Measurements from ENCODE around the gene VPS35L. TPM values are rescaled to one million over a fixed set of nuclear protein-coding genes. Genes with fewer than 3 reads are reported as not detected.

The VPS35L gene
- total RNA-seq, 6 experiments from 2014 or later, result 65.6 to 81.9 (median 76.8) TPM

DNA sequence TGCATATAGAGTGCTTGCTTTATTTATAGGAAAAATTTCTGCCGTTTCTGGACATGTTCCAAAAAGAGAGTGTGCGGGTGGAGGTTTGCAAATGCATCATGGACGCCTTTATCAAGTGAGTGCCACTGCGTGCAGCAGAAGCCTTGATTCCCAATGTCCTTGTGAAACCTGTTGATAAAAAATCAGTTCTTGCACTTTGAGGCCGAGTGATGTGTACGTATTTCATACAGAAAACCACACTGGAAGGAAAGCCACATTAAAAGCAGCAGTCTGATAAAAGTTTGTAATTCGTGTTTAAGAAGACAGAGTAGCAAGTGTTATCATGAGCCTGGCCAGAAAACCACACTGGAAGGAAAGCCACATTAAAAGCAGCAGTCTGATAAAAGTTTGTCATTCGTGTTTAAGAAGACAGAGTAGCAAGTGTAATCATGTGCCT lies 84.5 kb downstream of the VPS35L start:
- Mint-ChIP-seq H3K27me3 (ENCODE audit: insufficient read depth) (no peaks in the 10 kb centered on the region), H3K4me3 (no peak overlapping the region), H3K9me3 (no peaks in the 10 kb centered on the region), H3K4me1 (ENCODE audit: low read depth) (no peaks in the 10 kb centered on the region), H3K27ac (no peak overlapping the region), H3K36me3 (ENCODE audit: low read depth) (peaks cover 16% of the 10 kb centered on the region; the same call in 1 of the 2 replicates)
- DNase-seq, result no peak
- TF ChIP-seq, protein P1, sequence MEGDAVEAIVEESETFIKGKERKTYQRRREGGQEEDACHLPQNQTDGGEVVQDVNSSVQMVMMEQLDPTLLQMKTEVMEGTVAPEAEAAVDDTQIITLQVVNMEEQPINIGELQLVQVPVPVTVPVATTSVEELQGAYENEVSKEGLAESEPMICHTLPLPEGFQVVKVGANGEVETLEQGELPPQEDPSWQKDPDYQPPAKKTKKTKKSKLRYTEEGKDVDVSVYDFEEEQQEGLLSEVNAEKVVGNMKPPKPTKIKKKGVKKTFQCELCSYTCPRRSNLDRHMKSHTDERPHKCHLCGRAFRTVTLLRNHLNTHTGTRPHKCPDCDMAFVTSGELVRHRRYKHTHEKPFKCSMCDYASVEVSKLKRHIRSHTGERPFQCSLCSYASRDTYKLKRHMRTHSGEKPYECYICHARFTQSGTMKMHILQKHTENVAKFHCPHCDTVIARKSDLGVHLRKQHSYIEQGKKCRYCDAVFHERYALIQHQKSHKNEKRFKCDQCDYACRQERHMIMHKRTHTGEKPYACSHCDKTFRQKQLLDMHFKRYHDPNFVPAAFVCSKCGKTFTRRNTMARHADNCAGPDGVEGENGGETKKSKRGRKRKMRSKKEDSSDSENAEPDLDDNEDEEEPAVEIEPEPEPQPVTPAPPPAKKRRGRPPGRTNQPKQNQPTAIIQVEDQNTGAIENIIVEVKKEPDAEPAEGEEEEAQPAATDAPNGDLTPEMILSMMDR (IDR thresholded peaks at IDR 0.05), result no peak

DNA sequence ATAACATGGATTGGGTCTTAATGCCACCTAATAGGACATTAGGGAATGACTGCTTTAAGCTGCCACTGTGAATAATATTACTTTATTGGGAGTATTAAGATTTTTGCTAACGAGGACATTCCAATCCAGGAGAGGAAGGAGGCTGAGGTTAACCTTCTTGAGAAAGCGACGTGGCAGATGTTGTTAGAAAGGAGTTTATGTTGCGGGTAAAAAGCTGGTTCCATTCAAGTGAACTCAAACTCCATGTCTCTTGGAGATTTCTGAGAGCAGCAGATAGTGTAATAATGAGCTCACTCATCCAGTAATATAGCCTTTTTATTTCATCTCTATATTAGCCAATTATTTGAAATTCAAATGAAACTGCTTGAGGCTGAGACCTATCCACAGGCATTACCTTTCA lies 87.0 kb downstream of the VPS35L start:
- no peaks in the 10 kb centered on the region; the same call in 1 of the 2 replicates for H3K27me3 Mint-ChIP-seq (ENCODE audit: insufficient read depth)
- 0 out of 2 replicates have a peak, but pooled peaks cover 8% of the 10 kb centered on the region for H3K36me3 Mint-ChIP-seq (ENCODE audit: low read depth)
- no peak overlapping the region for H3K27ac Mint-ChIP-seq
- no peak overlapping the region for H3K4me3 Mint-ChIP-seq
- H3K9me3 Mint-ChIP-seq, result no peaks in the 10 kb centered on the region
- no peak for DNase-seq
- no peaks in the 10 kb centered on the region for H3K4me1 Mint-ChIP-seq (ENCODE audit: low read depth)
- TF ChIP-seq, protein P1 (IDR thresholded peaks at IDR 0.05), result no peak

DNA sequence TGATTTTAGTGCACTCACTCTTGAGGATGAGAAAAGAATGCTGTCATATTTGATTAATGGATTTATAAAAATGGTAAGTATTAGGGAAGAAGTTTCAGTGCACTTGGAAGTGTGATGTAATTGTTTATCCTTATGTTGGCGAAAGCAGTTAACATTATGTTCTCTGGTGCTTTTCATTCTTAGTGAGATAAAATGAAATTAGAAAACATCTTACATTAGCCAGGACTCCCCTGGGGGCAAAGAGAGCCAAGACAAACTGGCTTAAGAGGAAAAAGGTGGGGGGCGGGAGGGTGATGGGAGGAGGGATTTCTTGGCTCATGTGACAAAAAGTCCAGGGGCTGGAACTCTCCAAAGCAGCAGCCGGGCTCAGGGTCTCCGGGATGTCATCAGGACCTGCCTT lies 89.4 kb downstream of the VPS35L start:
- 0 out of 2 replicates have a peak, but pooled peaks cover 7% of the 10 kb centered on the region for H3K36me3 Mint-ChIP-seq (ENCODE audit: low read depth)
- H3K27me3 Mint-ChIP-seq (ENCODE audit: insufficient read depth), result no peaks in the 10 kb centered on the region; the same call in 1 of the 2 replicates
- TF ChIP-seq, protein P1 (IDR thresholded peaks at IDR 0.05), result no peak
- H3K4me1 Mint-ChIP-seq (ENCODE audit: low read depth), result no peaks in the 10 kb centered on the region
- H3K9me3 Mint-ChIP-seq, result no peaks in the 10 kb centered on the region
- no peak overlapping the region for H3K27ac Mint-ChIP-seq
- DNase-seq, result no peak
- no peak overlapping the region for H3K4me3 Mint-ChIP-seq

DNA sequence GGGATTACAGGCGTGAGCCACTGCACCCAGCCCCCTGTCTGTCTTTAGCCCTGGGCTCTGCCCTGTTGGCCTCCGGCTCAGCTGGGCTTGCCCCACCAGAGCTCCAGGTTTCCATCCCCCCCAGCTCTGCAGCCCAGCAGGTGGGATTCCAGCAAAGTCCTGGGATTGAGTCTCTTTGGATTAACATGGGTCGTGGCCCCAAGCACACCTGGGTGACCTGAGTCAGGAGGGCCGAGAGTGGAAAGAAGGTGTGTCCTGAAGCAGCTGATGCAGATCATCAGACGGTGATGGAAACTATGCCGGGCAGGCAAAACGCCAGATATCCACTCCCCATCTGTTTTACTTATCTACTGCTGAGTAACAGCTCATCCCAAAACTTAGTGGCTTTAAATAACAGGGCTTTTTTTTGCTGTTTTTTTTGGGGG lies 90.1 kb downstream of the VPS35L start:
- Mint-ChIP-seq H3K4me3 (no peak overlapping the region), H3K9me3 (no peaks in the 10 kb centered on the region), H3K27ac (no peak overlapping the region), H3K27me3 (ENCODE audit: insufficient read depth) (no peaks in the 10 kb centered on the region; the same call in 1 of the 2 replicates), H3K4me1 (ENCODE audit: low read depth) (no peaks in the 10 kb centered on the region), H3K36me3 (ENCODE audit: low read depth) (0 out of 2 replicates have a peak, but pooled peaks cover under 1% of the 10 kb centered on the region)
- DNase-seq, result no peak
- TF ChIP-seq, protein P1 (IDR thresholded peaks at IDR 0.05), result no peak

DNA sequence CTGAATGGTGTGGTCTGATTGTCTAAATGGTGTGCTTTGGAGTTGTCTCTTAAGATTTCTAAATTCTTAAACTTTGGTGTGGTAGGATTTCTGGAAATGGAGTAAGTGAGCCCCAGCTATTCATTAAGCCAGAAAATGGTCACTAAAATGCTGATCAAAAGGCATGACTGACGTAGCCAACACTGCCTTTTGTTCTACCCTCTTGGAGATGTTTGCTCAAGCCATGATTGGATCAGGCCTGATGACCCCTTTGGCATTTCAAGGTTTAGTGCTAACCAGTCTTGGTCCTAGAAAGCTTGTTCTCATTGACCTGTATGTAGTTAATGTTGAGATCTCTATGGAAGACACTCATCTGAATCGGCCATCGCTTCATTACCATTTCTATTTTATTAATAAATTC lies 94.5 kb downstream of the VPS35L start:
- TF ChIP-seq, protein P1 (IDR thresholded peaks at IDR 0.05), result no peak
- Mint-ChIP-seq H3K4me1 (ENCODE audit: low read depth) (no peaks in the 10 kb centered on the region), H3K36me3 (ENCODE audit: low read depth) (peaks cover 20% of the 10 kb centered on the region), H3K9me3 (no peaks in the 10 kb centered on the region), H3K27ac (no peak overlapping the region), H3K27me3 (ENCODE audit: insufficient read depth) (no peaks in the 10 kb centered on the region; the same call in 1 of the 2 replicates), H3K4me3 (no peak overlapping the region)
- DNase-seq, result no peak

Data from HFFc6 (cell line).